Measurements from ENCODE around the gene OPN1MW3. TPM values are rescaled to one million over a fixed set of nuclear protein-coding genes. Genes with fewer than 3 reads are reported as not detected.
A peak's percentile ranks its signal among the peaks of the same experiment; 100 is the strongest.
"Not testable (repeated sequence)": the region's sequence is repeated elsewhere in the genome, so short reads cannot be mapped to it uniquely, and the experiment has no call there.

Gene OPN1MW3
- total RNA-seq: not detected

- H3K4me3 Mint-ChIP-seq; H3K9me3 Mint-ChIP-seq; H3K4me1 Mint-ChIP-seq (ENCODE audit: low read depth); ATAC-seq; H3K36me3 Mint-ChIP-seq (ENCODE audit: insufficient read depth); DNase-seq; H3K27me3 Mint-ChIP-seq (ENCODE audit: low read depth): not testable (repeated sequence)
Observed at GRCh38 chrX:154257282-154257681, at the start of gene OPN1MW3. Gene OPN1MW3, plus strand, starts transcription at chrX:154257582. Its CDS starts 38 bp downstream, at chrX:154257620.

GRCh38 chrX:154209670-154210418 is 47.5 kb upstream of the OPN1MW3 start:
- not testable (repeated sequence) for DNase-seq; H3K4me1 Mint-ChIP-seq (ENCODE audit: low read depth); H3K4me3 Mint-ChIP-seq; H3K27me3 Mint-ChIP-seq (ENCODE audit: low read depth); H3K36me3 Mint-ChIP-seq (ENCODE audit: insufficient read depth); H3K9me3 Mint-ChIP-seq
- ATAC-seq: peak; percentile 97

DNA sequence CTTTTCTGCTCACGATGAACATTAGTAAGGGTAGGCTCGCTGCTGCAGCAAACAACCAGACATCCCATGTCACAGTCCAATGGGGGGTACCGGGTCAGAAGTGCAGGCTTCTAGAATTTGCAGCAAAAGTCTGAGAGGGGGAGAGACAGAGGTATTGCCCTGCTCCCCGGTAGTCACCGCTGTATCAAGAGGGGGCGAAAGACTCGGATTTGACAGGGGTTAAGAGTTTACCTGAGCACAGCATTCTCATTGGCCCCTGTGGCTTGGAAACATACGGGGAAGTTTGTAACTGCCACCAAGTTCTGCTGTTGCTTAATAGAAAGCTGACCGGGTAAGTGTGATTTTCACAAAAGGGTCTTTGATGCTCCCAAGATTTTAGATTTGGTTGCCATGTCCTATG is 46.3 kb upstream of the OPN1MW3 start:
- not testable (repeated sequence) for ATAC-seq; H3K27me3 Mint-ChIP-seq (ENCODE audit: low read depth); H3K36me3 Mint-ChIP-seq (ENCODE audit: insufficient read depth); H3K4me3 Mint-ChIP-seq; H3K9me3 Mint-ChIP-seq; DNase-seq; H3K4me1 Mint-ChIP-seq (ENCODE audit: low read depth)

DNA sequence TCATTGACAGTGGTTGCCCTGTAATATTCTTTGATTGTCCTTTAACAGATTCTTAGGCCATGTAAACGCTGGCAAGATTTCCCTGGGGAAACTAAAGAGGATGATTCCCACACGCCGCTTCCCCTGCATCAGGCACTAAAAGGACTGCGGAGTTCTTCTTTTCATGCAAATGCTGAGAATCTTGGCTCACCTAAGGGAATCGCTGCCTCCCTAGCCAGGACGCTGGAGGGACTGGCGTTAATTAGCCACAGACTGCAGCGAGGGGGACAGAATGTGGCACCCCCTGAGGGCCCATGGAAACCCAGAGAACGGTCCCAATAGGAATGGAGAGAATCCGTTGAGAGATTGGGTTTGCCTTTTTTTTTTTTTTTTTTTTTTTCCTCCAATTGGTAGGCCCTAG is 45.9 kb upstream of the OPN1MW3 start:
- not testable (repeated sequence) for DNase-seq; ATAC-seq; H3K27me3 Mint-ChIP-seq (ENCODE audit: low read depth); H3K4me3 Mint-ChIP-seq; H3K9me3 Mint-ChIP-seq; H3K36me3 Mint-ChIP-seq (ENCODE audit: insufficient read depth); H3K4me1 Mint-ChIP-seq (ENCODE audit: low read depth)

DNA sequence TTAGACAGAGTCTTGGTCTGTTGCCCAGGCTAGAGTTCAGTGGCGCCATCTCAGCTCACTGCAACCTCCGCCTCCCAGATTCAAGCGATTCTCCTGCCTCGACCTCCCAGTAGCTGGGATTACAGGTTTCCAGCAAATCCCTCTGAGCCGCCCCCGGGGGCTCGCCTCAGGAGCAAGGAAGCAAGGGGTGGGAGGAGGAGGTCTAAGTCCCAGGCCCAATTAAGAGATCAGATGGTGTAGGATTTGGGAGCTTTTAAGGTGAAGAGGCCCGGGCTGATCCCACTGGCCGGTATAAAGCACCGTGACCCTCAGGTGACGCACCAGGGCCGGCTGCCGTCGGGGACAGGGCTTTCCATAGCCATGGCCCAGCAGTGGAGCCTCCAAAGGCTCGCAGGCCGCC is 37.9 kb upstream of the OPN1MW3 start, which contains the start of gene OPN1MW2:
TSS of gene OPN1MW2 (plus strand) at position 301 of the 400 bp plus-strand sequence. CDS start at position 361, 60 bp downstream.
- not testable (repeated sequence) for H3K4me1 Mint-ChIP-seq (ENCODE audit: low read depth); H3K9me3 Mint-ChIP-seq; ATAC-seq; H3K27me3 Mint-ChIP-seq (ENCODE audit: low read depth); H3K4me3 Mint-ChIP-seq; H3K36me3 Mint-ChIP-seq (ENCODE audit: insufficient read depth); DNase-seq

- H3K4me1 Mint-ChIP-seq (ENCODE audit: low read depth); H3K9me3 Mint-ChIP-seq; H3K36me3 Mint-ChIP-seq (ENCODE audit: insufficient read depth); H3K27me3 Mint-ChIP-seq (ENCODE audit: low read depth); H3K4me3 Mint-ChIP-seq; ATAC-seq; DNase-seq: not testable (repeated sequence)
Observed at GRCh38 chrX:154225292-154225691, 32.1 kb upstream of the OPN1MW3 start.

DNA sequence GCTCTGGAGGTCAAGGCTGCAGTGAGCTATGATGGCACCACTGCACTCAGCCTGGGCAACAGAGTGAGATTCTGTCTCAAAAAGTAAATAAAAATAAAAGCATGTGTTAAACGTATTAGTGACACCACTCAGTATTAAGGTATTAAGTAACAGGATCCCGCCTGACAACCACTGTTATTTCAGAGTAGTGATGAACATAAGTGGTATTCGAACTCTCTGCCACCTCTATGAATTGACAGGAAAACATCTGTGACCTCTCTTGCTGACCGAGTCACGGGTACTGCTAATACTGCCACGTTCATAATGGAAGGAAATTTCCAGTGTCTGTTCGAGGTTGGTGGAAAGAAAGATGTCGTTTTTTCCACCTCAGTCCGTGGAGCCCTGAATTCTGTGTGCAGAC is 30.7 kb upstream of the OPN1MW3 start:
- H3K36me3 Mint-ChIP-seq (ENCODE audit: insufficient read depth); ATAC-seq; DNase-seq; H3K4me3 Mint-ChIP-seq; H3K27me3 Mint-ChIP-seq (ENCODE audit: low read depth); H3K4me1 Mint-ChIP-seq (ENCODE audit: low read depth); H3K9me3 Mint-ChIP-seq: not testable (repeated sequence)

GRCh38 chrX:154231443-154231842 is 25.9 kb upstream of the OPN1MW3 start:
- not testable (repeated sequence) for H3K4me1 Mint-ChIP-seq (ENCODE audit: low read depth); DNase-seq; H3K27me3 Mint-ChIP-seq (ENCODE audit: low read depth); H3K4me3 Mint-ChIP-seq; H3K9me3 Mint-ChIP-seq; H3K36me3 Mint-ChIP-seq (ENCODE audit: insufficient read depth); ATAC-seq

DNA sequence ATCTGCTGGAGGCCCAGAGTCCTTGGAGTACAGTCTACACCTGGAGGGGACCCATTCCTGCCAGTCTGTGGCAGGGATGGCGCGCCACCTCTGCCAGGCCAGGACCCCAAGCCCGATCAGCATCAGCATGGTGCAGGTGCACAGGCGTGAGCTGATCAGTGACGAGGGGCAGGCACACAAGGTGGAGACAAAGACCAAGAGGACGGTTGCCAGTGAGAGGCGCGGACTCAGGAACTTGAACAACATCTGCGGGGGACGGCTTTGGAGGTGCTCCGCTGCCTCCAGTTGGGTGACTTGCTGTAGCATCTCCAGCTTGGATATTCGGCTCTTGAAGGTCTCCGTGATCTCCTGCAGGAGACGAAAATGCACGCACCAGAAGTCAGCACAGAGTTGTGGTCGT is 23.8 kb upstream of the OPN1MW3 start:
- H3K36me3 Mint-ChIP-seq (ENCODE audit: insufficient read depth); H3K4me3 Mint-ChIP-seq; DNase-seq; ATAC-seq; H3K27me3 Mint-ChIP-seq (ENCODE audit: low read depth); H3K4me1 Mint-ChIP-seq (ENCODE audit: low read depth); H3K9me3 Mint-ChIP-seq: not testable (repeated sequence)

DNA sequence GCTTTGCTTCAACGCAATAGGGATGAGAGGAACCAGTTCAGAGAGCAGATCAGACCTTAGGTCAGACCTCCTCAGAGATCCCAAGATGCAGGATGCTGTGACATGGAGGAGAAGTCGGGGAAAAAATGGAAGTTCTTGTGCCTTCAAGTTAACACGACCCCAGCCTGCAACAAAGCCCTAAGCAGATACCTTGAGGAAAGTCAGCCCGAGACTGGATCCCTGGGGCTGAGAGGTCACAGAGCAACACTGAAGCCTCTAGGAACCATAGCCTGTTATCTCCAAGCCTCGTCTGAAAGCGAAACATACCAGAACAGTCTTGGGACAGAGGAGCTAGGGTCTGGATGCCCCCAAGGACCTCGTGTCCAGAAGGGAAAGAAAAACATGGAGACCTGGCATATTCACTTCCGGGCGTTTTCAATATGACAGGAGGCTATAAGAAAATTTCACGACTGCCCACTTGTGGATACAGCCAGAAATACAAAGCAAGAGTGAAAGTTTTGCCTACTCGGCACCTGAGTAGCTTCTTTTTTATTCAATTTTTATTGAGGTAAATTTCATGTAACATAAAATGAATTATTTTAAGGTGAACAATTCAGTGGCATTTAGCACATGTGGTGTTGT is 18.3 kb upstream of the OPN1MW3 start:
- H3K4me1 Mint-ChIP-seq (ENCODE audit: low read depth); H3K9me3 Mint-ChIP-seq; H3K36me3 Mint-ChIP-seq (ENCODE audit: insufficient read depth); DNase-seq; ATAC-seq; H3K27me3 Mint-ChIP-seq (ENCODE audit: low read depth); H3K4me3 Mint-ChIP-seq: not testable (repeated sequence)

- not testable (repeated sequence) for H3K36me3 Mint-ChIP-seq (ENCODE audit: insufficient read depth); ATAC-seq; DNase-seq; H3K4me3 Mint-ChIP-seq; H3K9me3 Mint-ChIP-seq; H3K27me3 Mint-ChIP-seq (ENCODE audit: low read depth); H3K4me1 Mint-ChIP-seq (ENCODE audit: low read depth)
Observed at GRCh38 chrX:154239982-154240503, 17.3 kb upstream of the OPN1MW3 start.

GRCh38 chrX:154247377-154248045 is 9.9 kb upstream of the OPN1MW3 start:
- not testable (repeated sequence) for H3K36me3 Mint-ChIP-seq (ENCODE audit: insufficient read depth); H3K9me3 Mint-ChIP-seq; H3K27me3 Mint-ChIP-seq (ENCODE audit: low read depth); H3K4me1 Mint-ChIP-seq (ENCODE audit: low read depth); H3K4me3 Mint-ChIP-seq; DNase-seq
- ATAC-seq: peak; percentile 94 to 98

GRCh38 chrX:154248076-154248475 is 9.3 kb upstream of the OPN1MW3 start:
- H3K4me1 Mint-ChIP-seq (ENCODE audit: low read depth); H3K27me3 Mint-ChIP-seq (ENCODE audit: low read depth); H3K9me3 Mint-ChIP-seq; H3K36me3 Mint-ChIP-seq (ENCODE audit: insufficient read depth); DNase-seq; H3K4me3 Mint-ChIP-seq: not testable (repeated sequence)
- peak in 1 of 2 donors; percentile 8 for ATAC-seq

DNA sequence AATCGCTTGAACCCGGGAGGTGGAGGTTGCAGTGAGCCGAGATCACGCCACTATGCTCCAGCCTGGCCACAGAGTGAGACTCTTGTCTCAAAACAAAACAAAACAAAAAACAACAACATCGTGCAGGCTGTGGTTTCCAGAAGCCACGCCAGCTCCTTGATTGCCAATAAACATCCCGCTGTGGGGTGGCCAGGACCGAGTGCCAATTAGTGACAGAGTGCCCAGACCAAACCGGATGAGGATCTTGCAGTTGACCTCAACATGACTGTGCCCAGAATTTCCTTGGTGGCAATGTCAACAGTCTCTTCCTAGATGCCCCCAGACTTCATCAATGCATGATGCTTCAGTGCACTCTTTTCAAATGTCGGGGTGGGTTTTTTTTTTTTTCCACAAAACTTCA is 1.3 kb downstream of the OPN1MW3 start:
- H3K27me3 Mint-ChIP-seq (ENCODE audit: low read depth); H3K36me3 Mint-ChIP-seq (ENCODE audit: insufficient read depth); DNase-seq; H3K4me1 Mint-ChIP-seq (ENCODE audit: low read depth); ATAC-seq; H3K4me3 Mint-ChIP-seq; H3K9me3 Mint-ChIP-seq: not testable (repeated sequence)
